Activated naive CD4-positive, alpha-beta T cell treated with anti-CD3 and anti-CD28 coated beads, Interleukin-2, amount 50 U/mL, for 72 hours (primary cell): Measurements from ENCODE around the gene NRSN2. TPM values are rescaled to one million over a fixed set of nuclear protein-coding genes. Genes with fewer than 3 reads are reported as not detected.
A peak's percentile ranks its signal among the peaks of the same experiment; 100 is the strongest.
"Not testable (repeated sequence)": the region's sequence is repeated elsewhere in the genome, so short reads cannot be mapped to it uniquely, and the experiment has no call there.

Experiments used
- ATAC-seq, 2 donors: fragments of 150-1000 bp; cut with Tn5 transposase; 2 replicates each; pipeline ENCODE4 v1.10.0; 2021; ENCODE audit warnings: mild to moderate bottlenecking in 2 of 2, moderate library complexity in 2 of 2
- DNase-seq, 2 donors: peaks; one replicate each; pipeline ENCODE4 v3.0.0; 2021 to 2022; ENCODE audit warnings: low spot score in 2 of 2
- H3K27ac Mint-ChIP-seq, 2 donors: one replicate each; pipeline ENCODE4 v1.8.0; 2022; ENCODE audit warnings: mild to moderate bottlenecking in 2 of 2, mixed read lengths in 2 of 2
- H3K36me3 Mint-ChIP-seq, 2 donors: one replicate each; pipeline ENCODE4 v1.8.0; 2022; ENCODE audit warnings: mixed read lengths in 2 of 2
- H3K9me3 Mint-ChIP-seq, 2 donors: one replicate each; pipeline ENCODE4 v1.8.0; 2022; ENCODE audit warnings: mixed read lengths in 2 of 2
- total RNA-seq, 2 donors: library from RNA; stranded (reverse); gene quantifications; one replicate each; pipeline ENCODE4 v1.2.3, GENCODE V29; 2022

NRSN2 gene
- total RNA-seq, 2 donors from 2014 or later = 4.2 to 8.5 TPM

DNA sequence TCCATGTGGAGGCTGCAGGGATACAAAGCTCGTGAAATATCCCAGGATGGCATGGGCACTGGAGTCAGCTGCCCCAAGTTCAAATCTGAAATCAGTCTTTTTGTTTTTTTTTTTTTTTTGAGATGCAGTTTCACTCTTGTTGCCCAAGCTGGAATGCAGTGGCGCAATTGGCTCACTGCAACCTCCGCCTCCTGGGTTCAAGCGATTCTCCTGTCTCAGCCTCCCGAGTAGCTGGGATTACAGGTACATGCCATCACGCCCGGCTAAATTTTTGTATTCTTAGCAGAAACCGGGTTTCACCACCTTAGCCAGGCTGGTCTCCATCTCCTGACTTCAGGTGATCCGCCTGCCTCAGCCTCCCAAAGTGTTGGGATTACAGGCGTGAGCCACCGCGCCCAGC, 30.7 kb downstream of the NRSN2 start:
- H3K27ac Mint-ChIP-seq, H3K9me3 Mint-ChIP-seq, ATAC-seq, H3K36me3 Mint-ChIP-seq, DNase-seq: not testable (repeated sequence)

DNA sequence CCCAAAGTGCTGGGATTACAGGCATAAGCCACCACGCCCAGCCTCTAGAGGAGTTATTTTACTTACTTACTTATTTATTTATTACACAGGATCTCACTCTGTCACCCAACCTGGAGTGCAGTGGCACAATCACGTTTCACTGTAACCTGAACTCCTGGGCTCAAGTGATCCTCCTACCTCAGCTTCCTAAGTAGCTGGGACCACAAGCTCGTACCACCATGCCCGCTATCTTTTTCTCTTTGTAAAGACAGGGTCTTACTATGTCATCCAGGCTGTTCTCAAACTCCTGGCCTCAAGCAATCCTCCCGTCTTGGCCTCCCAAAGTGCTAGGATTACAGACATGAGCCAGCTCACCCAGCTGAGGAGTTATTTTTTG, 32.0 kb downstream of the NRSN2 start:
- Mint-ChIP-seq H3K36me3 (peaks cover 0 to 2% of the 10 kb centered on the region in 2 donors), H3K27ac (peak overlapping the region; percentile 22 to 92), H3K9me3 (no peaks in the 10 kb centered on the region)
- ATAC-seq (no peak), DNase-seq (no peak)

DNA sequence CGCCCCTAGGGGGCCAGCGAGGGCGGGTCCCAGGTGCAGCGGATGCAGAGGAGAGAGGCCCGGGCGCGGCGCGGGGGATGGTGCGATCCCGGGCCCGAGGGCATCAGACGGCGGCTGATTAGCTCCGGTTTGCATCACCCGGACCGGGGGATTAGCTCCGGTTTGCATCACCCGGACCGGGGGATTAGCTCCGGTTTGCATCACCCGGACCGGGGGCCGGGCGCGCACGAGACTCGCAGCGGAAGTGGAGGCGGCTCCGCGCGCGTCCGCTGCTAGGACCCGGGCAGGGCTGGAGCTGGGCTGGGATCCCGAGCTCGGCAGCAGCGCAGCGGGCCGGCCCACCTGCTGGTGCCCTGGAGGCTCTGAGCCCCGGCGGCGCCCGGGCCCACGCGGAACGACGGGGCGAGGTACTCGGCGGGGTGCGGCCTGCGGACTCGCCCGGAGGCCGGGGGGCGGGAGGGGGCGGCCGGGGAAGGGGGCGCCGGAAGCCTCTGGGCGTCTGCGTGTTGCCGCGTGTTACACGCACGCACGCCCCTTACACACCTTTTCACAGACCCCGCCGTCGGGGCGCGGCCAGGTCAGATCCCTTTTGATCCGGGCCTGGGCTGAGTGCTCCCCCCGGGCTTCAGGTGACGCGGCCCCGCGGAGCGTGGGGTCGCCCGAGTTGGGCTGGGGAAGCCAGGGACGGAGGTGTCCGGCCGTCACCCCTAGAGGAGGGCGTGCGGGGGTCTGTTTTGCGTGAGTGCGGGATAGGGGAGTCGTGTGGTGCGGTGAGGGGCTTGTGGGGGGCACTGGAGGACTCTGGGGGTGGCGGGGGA, 34.1 kb downstream of the NRSN2 start:
- peak; percentile 67 for ATAC-seq
- no peaks in the 10 kb centered on the region for H3K9me3 Mint-ChIP-seq
- H3K36me3 Mint-ChIP-seq = peaks cover 4 to 8% of the 10 kb centered on the region in 2 donors

GRCh38 chr20:381581-382290, 34.8 kb downstream of the NRSN2 start:
- DNase-seq (peak; percentile 64 to 78), ATAC-seq (peak; percentile 68 to 73)
- Mint-ChIP-seq H3K27ac (peak overlapping the region; percentile 72 to 92), H3K36me3 (peaks cover 4 to 12% of the 10 kb centered on the region in 2 donors), H3K9me3 (no peaks in the 10 kb centered on the region)

More for the DNA sequence above, 34.1 kb downstream of the NRSN2 start:
- DNase-seq = peak; percentile 72 to 82
- H3K27ac Mint-ChIP-seq = peak overlapping the region; percentile 89 to 92

DNA sequence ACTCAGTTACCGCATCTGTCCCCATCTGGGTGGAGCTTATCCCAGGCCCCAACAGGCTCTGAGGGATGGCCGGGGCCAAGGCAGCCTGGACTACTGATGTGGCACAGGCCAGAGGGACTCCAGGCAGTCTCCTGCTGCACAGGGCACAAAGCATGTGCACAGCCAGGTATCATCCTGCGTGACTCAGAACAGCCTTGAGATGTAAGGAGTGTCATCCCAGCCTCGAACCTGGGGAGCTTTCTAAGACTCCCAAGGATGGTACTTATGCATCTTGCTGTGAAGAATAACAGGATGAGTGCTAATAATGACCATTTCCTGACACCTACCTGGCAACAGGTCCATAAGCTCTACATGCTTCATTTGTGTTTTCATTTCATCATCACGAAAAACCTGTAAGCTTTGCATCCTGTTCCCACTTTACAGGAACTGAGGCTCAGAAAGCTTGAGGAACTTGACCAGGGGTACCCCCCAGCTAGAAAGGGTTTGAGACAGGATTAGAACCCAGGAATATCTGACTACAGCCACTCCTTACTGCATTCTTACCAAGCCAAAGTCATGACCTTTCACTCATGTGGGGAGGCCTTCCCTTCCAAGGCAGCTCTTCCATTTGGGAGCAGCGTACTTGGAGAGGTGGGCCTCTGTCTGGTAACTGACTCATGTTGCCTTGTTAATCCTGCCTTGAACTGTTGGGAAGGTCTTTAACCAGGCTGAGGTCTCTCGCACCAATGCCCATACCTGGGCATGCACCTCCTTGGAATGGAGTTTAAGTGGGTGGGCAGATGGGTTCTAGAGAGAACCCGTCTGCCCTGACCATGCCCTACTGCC, 35.6 kb downstream of the NRSN2 start:
- no peaks in the 10 kb centered on the region for H3K9me3 Mint-ChIP-seq
- H3K36me3 Mint-ChIP-seq = peaks cover 4 to 15% of the 10 kb centered on the region in 2 donors
- peak; percentile 19 to 23 for ATAC-seq
- H3K27ac Mint-ChIP-seq = peak overlapping the region; percentile 72 to 92
- no peak for DNase-seq

- ATAC-seq (no peak), DNase-seq (no peak)
- H3K9me3 Mint-ChIP-seq = no peaks in the 10 kb centered on the region
- peaks cover 10 to 26% of the 10 kb centered on the region in 2 donors for H3K36me3 Mint-ChIP-seq
- peak overlapping the region in 1 of 2 donors; percentile 92 for H3K27ac Mint-ChIP-seq
Observed at GRCh38 chr20:383889-384288, 37.0 kb downstream of the NRSN2 start.

GRCh38 chr20:384723-385122, 37.8 kb downstream of the NRSN2 start:
- Mint-ChIP-seq H3K27ac (peak overlapping the region in 1 of 2 donors; percentile 92), H3K9me3 (no peaks in the 10 kb centered on the region), H3K36me3 (peaks cover 10 to 26% of the 10 kb centered on the region in 2 donors)
- no peak for ATAC-seq
- DNase-seq = no peak

DNA sequence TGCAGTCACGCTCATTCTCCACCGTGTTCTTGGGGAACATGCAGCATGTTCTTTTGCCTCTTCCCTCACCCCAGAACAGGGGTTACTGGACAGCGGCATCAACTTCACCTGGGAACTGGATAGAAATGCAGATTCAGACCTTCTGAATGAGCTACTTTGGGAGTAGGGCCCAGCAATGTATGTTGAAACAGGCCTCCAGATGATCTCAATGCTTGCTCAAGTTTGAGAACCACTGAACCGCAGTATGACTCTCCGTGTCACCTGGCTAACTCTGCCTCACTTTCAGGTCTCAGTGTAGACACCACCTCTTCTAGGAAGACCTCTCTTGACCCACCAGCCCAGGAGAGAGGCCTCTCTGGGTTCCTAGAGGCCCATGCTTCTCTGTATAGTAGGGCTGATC, 38.5 kb downstream of the NRSN2 start:
- DNase-seq = no peak
- Mint-ChIP-seq H3K9me3 (no peaks in the 10 kb centered on the region), H3K27ac (no peak overlapping the region), H3K36me3 (peaks cover 10 to 26% of the 10 kb centered on the region in 2 donors)
- ATAC-seq = no peak

- DNase-seq, H3K9me3 Mint-ChIP-seq, ATAC-seq, H3K27ac Mint-ChIP-seq: not testable (repeated sequence)
- H3K36me3 Mint-ChIP-seq = peaks cover 15 to 30% of the 10 kb centered on the region in 2 donors
Observed at GRCh38 chr20:386634-387033, 39.7 kb downstream of the NRSN2 start.

GRCh38 chr20:387520-387919, 40.6 kb downstream of the NRSN2 start:
- no peak overlapping the region for H3K27ac Mint-ChIP-seq
- H3K36me3 Mint-ChIP-seq = peaks cover 16 to 30% of the 10 kb centered on the region in 2 donors
- ATAC-seq (no peak), DNase-seq (no peak)
- no peaks in the 10 kb centered on the region for H3K9me3 Mint-ChIP-seq

- Mint-ChIP-seq H3K27ac (peak overlapping the region; percentile 56), H3K36me3 (peaks cover 24 to 30% of the 10 kb centered on the region in 2 donors), H3K9me3 (no peaks in the 10 kb centered on the region)
- DNase-seq = no peak
- ATAC-seq = no peak
Observed at GRCh38 chr20:388034-388994, 41.4 kb downstream of the NRSN2 start.

DNA sequence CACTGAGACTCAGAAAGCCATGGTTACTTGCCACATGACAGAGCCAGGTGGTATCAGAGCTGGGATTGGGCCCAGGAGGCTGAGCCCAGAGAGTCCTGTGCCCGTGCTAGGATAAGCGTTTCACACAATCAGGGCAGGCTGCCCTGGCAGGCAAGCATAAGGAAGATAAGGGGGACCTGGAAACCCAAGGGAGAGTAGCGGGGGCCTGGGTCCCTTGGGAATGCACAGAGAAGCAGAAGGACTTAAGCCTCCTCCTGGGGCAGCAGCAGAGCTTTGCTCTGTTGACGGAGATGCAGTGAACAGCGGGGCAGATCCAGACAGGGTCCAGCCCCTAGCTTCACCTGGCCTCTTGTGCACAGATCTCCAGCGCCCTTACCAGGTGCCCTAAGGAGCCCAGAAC, 42.3 kb downstream of the NRSN2 start:
- Mint-ChIP-seq H3K36me3 (peaks cover 22 to 30% of the 10 kb centered on the region in 2 donors), H3K27ac (no peak overlapping the region), H3K9me3 (no peaks in the 10 kb centered on the region)
- ATAC-seq = no peak
- DNase-seq = no peak

GRCh38 chr20:391041-391711, 44.3 kb downstream of the NRSN2 start:
- H3K36me3 Mint-ChIP-seq = peaks cover 21 to 22% of the 10 kb centered on the region in 2 donors
- ATAC-seq (no peak), DNase-seq (no peak)
- H3K27ac Mint-ChIP-seq = no peak overlapping the region
- H3K9me3 Mint-ChIP-seq = no peaks in the 10 kb centered on the region

- ATAC-seq, DNase-seq, H3K9me3 Mint-ChIP-seq: not testable (repeated sequence)
- Mint-ChIP-seq H3K36me3 (peaks cover 7 to 20% of the 10 kb centered on the region in 2 donors), H3K27ac (peak overlapping the region; percentile 36 to 68)
Observed at GRCh38 chr20:393296-393695, 46.4 kb downstream of the NRSN2 start.

- Mint-ChIP-seq H3K36me3 (peaks cover 3 to 15% of the 10 kb centered on the region in 2 donors), H3K27ac (no peak overlapping the region), H3K9me3 (no peaks in the 10 kb centered on the region)
- no peak for ATAC-seq
- DNase-seq = no peak
Observed at GRCh38 chr20:396252-396618, 49.3 kb downstream of the NRSN2 start.
